Measurements from ENCODE around the gene SCAI. TPM values are rescaled to one million over a fixed set of nuclear protein-coding genes. Genes with fewer than 3 reads are reported as not detected.
A peak's percentile ranks its signal among the peaks of the same experiment; 100 is the strongest.
"Not testable (repeated sequence)": the region's sequence is repeated elsewhere in the genome, so short reads cannot be mapped to it uniquely, and the experiment has no call there.

SCAI gene
- total RNA-seq, 1 donor from 2014 or later, result 3.3 TPM

DNA sequence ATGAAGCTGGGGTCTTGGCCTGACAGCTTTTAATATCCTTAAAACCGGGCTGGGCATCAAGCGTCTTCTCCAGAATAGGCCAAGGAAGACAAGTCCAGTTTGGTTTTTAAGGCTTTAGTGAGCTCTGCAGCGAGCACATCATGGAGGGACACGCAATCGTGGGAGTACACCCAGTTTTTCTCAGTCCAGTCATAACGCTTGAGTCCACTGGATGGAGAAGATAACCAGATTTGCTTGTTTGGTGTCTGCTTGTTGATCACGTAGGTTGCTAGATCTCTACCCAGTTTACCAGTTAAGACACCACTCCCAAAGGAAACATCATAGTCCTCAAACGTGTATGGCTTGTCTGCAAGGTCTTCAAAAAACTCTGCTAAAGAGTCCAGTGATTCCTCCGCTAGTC, 175.1 kb downstream of the SCAI start:
- ATAC-seq (ENCODE audit: poor library complexity) (no peak), DNase-seq (no peak)
- intact Hi-C loops (cut with DNase I), result no loop called here

DNA sequence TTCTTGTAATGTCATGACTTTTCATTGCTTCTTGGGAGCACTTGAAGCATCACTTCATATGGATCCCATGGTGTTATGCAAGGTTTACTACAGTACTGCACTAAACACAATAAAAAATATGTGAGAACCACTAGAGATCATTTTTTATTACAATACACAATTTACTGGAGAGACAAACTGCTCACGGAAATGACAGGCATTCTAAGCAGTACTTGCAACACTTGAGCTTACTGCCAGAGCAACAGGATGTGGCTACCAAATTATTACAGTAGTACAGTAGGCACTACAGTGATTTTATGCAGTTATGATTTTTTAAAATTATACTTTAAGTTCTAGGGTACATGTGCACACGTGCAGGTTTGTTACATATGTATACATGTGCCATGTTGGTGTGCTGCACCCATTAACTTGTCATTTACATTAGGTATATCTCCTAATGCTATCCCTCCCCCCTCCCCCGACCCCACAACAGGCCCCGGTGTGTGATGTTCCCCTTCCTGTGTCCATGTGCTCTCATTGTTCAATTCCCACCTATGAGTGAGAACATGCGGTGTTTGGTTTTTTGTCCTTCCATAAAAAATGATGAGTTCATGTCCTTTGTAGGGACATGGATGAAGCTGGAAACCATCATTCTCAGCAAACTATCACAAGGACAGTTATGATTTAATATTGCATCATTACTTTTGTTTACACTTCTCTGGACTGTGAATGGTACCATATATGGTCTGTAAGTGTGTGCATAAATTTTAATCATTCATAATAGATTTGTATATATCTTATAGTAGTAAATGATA, 177.4 kb downstream of the SCAI start:
- intact Hi-C loops (cut with DNase I); ATAC-seq (ENCODE audit: poor library complexity); DNase-seq: not testable (repeated sequence)

DNA sequence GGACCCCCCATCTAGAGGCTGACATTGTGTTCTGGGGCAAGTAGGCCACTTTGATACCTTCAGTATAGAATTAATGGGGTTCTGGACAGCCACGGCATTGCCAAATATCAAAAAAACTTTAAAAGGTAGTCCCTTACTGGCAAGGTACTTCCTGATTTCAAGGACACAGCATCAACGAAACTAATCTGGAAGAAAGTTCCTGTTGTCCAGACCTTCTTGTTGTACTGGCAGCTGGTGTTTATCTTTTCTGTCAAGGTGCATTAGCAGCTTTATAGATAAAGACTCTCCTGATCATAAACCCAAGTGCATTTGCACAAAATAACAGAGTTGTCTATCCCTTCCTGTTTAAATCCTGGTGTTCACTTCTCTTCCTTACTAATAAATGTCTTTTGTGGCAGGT, 178.7 kb downstream of the SCAI start:
- DNase-seq, result no peak
- no peak for ATAC-seq (ENCODE audit: poor library complexity)
- intact Hi-C loops (cut with DNase I), result no loop called here

DNA sequence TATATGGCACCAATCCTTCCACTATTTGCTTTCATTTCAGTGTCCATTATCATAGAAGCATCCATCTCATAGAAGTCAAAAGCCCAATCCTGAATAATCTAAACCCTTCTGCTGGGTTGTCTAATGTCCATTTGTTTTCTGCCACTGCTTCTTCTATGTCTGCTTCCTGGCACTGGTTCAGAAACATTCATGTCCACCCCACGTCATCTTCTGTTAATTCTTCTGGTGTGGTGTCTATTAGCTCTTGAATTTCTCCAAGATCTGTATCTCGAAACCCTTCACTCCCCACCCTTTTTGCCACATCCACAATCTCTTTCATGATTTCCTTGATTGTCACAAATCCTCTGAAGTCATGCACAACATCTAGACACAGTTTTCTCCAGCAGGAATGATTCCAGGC, 179.3 kb downstream of the SCAI start:
- intact Hi-C loops (cut with DNase I), result no loop called here

DNA sequence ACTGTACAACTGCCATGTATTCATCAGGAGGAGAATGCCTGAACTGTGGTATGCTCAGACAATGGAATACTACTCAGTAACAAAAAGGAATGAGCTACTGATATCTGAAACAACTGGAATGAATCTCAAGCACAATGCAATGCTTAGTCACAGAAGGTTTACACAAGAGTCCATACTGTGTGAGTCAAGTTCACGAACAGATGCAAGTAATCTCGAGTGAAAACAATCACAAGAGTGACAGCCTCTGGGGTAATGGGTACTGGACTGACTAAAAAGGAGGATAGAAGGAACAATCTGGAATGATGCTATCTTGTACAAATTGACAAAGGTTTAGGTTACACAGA, 182.9 kb downstream of the SCAI start:
- intact Hi-C loops (cut with DNase I), result no loop called here
- no peak for DNase-seq
- ATAC-seq (ENCODE audit: poor library complexity), result no peak

More for the DNA sequence above, 179.3 kb downstream of the SCAI start:
- no peak for DNase-seq
- ATAC-seq (ENCODE audit: poor library complexity), result no peak

- ATAC-seq (ENCODE audit: poor library complexity); DNase-seq; intact Hi-C loops (cut with DNase I): not testable (repeated sequence)
Observed at GRCh38 chr9:124959671-124960408, 183.5 kb downstream of the SCAI start.

- ATAC-seq (ENCODE audit: poor library complexity), result no peak
- intact Hi-C loops (cut with DNase I), result no loop called here
- no peak for DNase-seq
Observed at GRCh38 chr9:124954255-124954654, 189.1 kb downstream of the SCAI start.

DNA sequence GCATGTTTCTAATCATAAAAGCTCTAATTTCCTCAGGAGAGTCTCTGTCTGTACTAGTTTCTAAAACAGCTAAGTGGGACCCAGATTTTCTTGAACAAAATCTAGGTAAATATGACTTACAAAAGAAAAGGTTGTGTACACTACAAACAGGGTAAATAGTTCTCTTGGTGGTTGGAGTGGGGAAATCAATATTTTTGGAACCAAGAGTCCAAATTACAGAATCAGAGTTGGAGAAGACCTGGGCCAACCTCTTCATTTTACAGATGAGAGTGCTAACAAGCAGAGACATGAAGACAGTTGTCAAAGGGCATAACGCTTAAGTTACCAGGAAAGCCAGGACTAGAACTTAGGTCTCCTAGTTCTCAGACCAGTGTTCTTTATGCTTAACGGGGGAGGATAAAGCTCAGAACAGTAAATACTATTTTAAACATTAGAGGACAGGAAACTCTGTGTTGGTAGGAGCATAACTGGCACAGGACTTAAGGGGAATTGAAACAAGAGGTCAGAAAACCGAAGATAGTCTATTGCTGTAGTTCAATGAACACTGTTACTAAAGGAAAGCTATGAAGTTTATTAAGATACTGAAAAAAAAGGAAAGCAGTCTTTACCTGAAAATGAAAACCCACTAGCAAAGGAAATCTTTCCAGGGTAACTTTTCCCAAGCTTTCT, 193.1 kb downstream of the SCAI start:
- ATAC-seq (ENCODE audit: poor library complexity), result no peak
- intact Hi-C loops (cut with DNase I), result no loop called here

GRCh38 chr9:124949387-124949786, 193.9 kb downstream of the SCAI start:
- intact Hi-C loops (cut with DNase I), result no loop called here
- DNase-seq (no peak), ATAC-seq (ENCODE audit: poor library complexity) (no peak)

More for the DNA sequence above, 193.1 kb downstream of the SCAI start:
- no peak for DNase-seq

DNA sequence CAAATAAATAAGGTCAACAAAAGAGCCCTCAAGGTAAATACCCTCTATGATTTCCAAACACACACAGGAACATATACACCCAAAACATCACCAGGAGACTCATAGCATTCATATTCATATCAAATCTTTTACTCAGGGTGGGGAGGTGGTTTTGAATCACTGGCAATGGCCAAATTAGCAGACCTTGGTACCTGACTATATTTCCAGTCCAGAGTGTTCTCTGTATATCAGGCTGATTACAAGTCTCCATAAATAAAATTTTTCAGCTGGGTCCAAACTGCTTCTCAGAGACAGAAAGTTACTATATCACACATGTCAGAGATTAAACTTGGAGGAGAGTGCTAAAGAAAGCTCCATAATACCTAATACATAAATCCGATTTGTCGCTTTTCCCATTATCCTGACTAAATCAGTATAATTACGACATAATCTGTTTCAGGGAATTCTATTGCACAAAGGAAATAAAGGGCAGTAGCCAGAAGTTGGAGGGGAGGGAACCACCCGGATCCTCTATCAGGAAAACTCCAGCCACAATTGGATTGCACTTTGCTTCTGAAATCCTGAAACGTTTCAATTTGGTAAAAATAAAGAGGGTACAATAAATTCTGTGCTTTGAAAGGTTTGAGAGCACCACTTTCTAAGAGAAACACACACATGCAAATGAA, 195.5 kb downstream of the SCAI start:
- no peak for DNase-seq
- ATAC-seq (ENCODE audit: poor library complexity), result no peak
- intact Hi-C loops (cut with DNase I), result no loop called here

DNA sequence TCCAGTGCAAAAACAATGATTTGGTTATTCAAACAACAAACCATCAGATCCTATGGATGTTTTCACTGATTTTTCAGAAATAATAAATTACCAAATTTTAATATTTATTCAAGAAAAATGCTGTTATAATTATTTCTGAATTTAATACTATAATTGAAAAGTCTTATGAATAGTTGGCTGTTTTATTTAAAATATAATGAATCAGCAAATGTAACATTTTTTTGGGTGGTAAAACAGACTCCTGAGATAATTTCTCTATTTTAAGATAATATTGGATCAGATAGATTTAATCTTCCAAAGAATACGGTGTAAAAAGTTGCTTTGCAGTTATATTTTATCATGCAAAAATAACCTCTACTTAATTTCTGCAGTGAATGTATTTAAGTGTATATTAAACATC, 197.2 kb downstream of the SCAI start:
- intact Hi-C loops (cut with DNase I), result no loop called here
- ATAC-seq (ENCODE audit: poor library complexity) (no peak), DNase-seq (no peak)

- intact Hi-C loops (cut with DNase I), result loop anchor here (5.0 kb wide), 1 partner anchor 200 kb away; the partner anchor contains the start of gene SCAI
- DNase-seq (peak; percentile 76), ATAC-seq (ENCODE audit: poor library complexity) (peak; percentile 39)
Observed at GRCh38 chr9:124941679-124942561, 201.4 kb downstream of the SCAI start.

DNA sequence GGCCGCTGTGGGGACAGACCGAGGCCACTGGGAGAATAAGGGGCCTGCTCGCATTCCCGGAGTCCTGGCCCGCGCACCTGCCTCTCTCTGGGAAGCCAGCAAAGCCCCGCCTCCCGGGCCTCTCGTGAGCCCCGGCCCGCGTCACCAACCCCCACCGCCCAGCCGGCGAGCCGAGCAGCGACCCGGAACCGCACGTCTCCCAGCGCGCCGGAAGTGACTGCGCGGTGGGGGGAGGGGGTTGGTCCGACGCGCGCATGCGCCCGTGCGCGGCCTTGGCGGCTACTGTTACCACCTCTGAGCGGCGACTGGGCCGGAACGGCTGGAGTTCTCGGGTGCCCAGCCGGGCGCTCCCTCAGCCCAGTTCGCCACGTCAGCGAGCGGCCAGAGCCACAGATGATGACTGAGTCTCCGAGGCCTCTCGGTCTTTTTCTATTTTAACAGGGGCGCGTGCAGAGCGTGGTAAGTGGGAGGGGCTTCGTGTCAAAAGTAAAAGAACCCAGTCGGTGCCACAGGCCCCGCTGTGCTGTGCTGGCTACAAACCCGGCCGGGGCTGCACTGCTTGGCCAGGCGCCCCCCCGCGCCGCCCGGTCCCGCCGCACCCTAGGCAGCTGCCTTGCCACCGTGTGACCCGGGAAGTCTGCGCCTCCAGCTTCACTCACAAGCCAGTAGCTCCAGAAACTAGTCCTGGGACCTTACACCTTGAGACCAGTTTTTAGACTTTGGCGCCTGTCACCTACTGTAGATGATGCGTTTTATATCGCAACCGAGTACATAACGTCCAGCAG, 202.2 kb downstream of the SCAI start, which contains the start of gene GOLGA1:
Gene GOLGA1, minus strand, starts transcription at position 190 of the 785 bp plus-strand sequence. CDS start 2,372 bp downstream, outside the sequence.
- DNase-seq (peak; percentile 98), ATAC-seq (ENCODE audit: poor library complexity) (peak; percentile 99)
- intact Hi-C loops (cut with DNase I), result loop anchor here (5.0 kb wide), 1 partner anchor 201 kb away; the partner anchor contains the start of gene SCAI

GRCh38 chr9:124940521-124940893, 202.8 kb downstream of the SCAI start:
- ATAC-seq (ENCODE audit: poor library complexity), result peak; percentile 62
- intact Hi-C loops (cut with DNase I), result loop anchor here (5.0 kb wide), 1 partner anchor 202 kb away; the partner anchor contains the start of gene SCAI
- no peak for DNase-seq

- no peak for ATAC-seq (ENCODE audit: poor library complexity)
- DNase-seq, result no peak
- intact Hi-C loops (cut with DNase I), result loop anchor here (5.0 kb wide), 1 partner anchor 202 kb away; the partner anchor contains the start of gene SCAI
Observed at GRCh38 chr9:124939944-124940343, 203.4 kb downstream of the SCAI start.

DNA sequence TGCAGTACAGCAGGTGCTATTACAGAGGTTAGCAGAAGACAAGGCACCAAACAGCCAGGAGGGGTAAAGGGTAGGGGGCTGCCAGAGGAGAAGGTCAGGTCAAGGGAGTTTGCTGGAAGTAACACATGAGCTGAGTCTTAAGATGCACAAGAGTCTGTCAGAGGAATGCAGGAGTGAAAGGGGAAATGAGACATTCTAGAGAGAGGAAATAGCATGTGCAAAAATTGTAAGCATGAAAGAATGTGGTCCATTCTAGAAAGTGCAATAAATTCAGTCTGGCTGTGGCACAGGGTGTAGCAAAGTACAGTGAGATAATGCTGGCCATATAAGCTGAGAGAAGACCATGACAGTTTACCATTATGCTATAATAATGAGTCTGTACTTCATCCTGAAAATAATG, 209.0 kb downstream of the SCAI start:
- ATAC-seq (ENCODE audit: poor library complexity), result no peak
- intact Hi-C loops (cut with DNase I), result no loop called here
- DNase-seq, result no peak

- ATAC-seq (ENCODE audit: poor library complexity) (no peak), DNase-seq (no peak)
- intact Hi-C loops (cut with DNase I), result no loop called here
Observed at GRCh38 chr9:124932333-124932732, 211.0 kb downstream of the SCAI start.

Measured in Right ventricle myocardium superior (tissue), 1 donor.